GM19438 (cell line): ENCODE measurements around the gene SUGCT.
A peak's percentile ranks its signal among the peaks of the same experiment; 100 is the strongest.
"Not testable (repeated sequence)": the region's sequence is repeated elsewhere in the genome, so short reads cannot be mapped to it uniquely, and the experiment has no call there.

ENCODE experiments used
- ATAC-seq: cut with Tn5 transposase; IDR thresholded peaks from one replicate; pipeline ENCODE4 v1.9.1; 2021; ENCODE audit warnings: low read depth; ENCODE audit not compliant: unreplicated experiment

Gene SUGCT

GRCh38 chr7:40644454-40645188, 509.8 kb downstream of the SUGCT start:
- ATAC-seq, result no peak

DNA sequence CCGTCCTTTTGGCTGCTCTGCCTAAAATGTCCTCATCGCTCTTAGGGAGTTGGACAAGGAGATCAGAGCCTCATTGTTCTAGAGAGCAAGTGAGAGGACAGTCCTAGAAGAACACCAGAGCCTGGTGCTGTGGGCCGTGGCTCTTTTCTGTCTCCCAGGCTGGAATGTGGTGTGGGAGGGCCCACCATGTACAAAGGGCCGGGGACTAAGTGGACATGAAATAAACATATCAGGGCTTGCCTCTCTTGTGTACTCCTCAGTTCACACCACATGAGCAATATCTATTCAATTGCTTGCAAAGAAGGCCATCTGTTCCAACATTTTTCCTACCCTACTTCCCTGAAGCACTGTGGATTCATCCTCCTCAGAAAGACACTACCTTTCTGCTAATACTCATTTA, 510.4 kb downstream of the SUGCT start:
- no peak for ATAC-seq

DNA sequence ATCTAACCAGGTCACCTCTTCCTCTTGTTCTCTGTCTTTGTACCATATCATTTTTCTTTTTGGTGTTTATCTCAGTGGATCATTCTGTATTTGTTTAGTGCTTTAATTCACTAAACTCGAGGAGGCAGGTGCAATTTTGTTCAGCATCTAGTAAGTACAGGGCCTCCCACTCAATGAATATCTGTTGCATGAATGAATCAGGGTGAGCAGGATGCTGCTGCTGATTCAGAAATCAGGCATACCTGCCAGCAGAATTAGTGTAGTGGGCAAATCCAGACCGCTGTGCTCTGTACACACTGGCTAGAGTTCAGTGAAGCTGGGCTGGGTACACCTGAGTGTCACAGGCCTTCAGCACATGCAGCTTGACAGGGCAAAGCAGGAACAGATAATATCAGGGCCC, 511.9 kb downstream of the SUGCT start:
- ATAC-seq, result no peak

DNA sequence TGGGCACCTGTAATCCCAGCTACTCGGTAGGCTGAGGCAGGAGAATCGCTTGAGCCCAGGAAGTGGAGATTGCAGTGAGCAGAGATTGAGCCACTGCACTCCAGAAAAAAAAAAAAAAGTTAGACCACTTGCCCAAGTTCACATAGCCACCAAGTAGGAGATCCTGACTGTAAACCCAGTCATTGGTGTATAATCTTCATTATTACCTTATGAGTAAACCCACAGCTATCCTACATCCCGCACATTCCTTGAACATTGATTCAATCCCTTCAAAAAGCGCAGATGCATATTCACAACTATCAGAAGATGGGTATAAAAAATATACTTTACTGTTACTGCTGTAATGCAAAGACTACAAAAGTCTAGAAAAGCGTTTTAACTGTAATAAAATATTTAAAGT, 512.9 kb downstream of the SUGCT start:
- ATAC-seq, result no peak

DNA sequence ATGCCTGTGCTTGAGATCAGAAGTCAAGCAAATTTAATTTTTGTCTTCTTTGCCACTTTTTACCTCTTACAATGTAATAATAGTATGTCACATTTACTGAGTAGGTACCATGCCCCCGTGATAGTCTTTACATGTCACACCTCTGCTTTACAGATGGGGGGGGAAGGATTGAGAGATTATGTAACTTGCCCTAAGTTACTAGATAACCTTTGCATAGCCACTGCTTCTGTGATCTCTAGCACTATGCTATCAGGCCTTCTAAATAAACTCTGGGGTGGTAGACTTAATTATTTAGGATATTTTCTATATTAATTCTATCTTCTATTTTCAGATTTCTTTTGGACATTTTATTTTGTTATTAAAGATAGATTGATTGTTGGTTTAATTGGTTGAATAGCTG, 514.4 kb downstream of the SUGCT start:
- no peak for ATAC-seq

- not testable (repeated sequence) for ATAC-seq
Measured at GRCh38 chr7:40650903-40651302, 516.1 kb downstream of the SUGCT start.

GRCh38 chr7:40654171-40654570, 519.4 kb downstream of the SUGCT start:
- ATAC-seq, result no peak

DNA sequence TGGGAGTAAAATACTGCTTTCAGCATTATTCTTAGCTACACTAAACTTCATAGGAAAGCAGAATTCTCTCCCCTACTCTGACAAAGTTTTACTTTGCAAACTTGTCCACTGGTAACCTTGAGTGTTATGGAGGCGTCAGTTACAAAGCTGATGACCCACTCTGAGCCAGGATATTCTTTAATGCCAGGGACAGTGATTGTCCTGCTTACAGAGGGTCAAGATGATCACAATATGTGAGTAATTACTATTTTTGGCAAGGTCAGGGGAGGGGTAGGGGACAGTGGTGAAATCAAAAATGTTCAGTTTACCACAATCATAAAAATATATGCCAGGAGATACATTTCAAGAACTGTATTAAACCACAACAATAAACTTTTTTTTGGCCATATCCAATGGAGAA, 520.6 kb downstream of the SUGCT start:
- no peak for ATAC-seq

GRCh38 chr7:40656349-40656748, 521.5 kb downstream of the SUGCT start:
- no peak for ATAC-seq

DNA sequence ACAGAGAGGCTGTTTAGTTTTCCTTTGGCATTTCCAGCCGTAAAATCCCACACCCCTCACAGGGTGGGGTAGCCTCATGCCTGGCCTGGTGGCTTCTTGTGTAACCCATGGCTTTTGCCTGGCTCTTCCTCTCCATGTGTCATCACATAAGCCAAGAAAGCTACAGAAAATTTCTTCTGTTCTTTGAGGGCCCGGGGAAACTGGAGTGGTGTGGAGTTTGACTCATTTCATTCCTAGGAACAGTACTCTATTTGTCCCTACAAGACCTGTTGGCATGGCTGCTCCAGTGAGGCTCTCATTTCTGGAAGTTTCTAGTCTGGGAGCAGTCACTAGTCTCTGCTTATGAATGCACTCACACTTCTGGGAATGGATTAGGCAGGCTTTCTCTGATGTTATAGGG, 523.9 kb downstream of the SUGCT start:
- no peak for ATAC-seq

DNA sequence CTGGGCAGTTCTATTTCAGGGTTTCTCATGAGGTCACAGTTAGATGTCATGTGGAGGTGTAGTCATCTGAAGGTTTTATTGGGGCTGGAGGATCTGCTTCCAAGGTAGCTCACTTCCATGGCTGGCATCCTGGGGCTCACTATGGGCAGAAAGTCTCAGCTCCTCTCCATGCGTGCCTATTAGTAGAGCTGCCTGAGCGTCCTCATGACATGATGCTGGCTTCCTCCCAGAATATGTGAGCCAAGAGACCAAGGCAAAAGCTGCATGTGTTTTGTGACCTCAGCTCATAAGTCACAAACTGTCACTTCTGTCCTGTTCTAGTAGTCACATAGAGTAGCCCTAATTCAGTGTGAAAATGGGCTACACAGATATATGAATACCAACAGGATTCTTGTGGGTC, 524.4 kb downstream of the SUGCT start:
- ATAC-seq, result no peak

DNA sequence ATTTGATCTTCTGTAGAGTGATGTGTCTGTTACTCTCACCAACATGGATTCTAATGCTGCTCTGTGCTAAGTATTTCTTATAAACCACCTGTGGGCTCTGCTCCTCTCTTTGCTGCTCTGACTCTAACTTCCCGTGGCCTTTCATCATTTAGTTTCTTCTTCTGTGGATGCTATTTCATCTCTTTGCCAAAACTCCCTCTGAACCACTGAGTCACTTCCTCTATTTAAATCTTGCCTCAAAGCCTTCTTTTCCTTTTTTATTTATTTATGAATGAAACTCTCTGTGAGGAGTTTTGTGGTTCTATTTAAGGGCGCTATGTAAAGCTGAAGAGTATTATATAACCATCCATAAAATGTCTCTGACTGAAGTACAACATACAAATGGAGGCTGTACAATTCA, 538.5 kb downstream of the SUGCT start:
- no peak for ATAC-seq

DNA sequence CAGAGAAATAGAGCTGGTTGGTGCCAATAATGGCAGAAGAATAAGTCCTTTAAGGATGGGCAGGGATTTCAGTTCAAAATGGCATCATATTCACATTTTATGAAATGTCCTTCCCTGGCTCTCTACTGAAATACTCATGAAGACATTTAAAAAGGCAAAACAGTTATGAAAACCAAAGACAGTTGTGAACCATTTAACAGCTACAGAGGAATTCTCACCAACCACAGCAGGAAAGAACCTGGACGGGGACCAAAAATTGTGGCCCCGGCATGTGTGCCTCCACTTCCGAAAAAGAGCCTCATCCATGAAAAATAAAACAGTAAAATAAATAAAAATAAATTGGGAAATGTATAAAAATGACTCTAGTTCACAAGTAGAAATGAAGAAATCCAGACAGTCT, 539.5 kb downstream of the SUGCT start:
- ATAC-seq, result no peak

- ATAC-seq, result no peak
Measured at GRCh38 chr7:40675741-40676140, 540.9 kb downstream of the SUGCT start.

- ATAC-seq, result no peak
Measured at GRCh38 chr7:40676221-40676620, 541.4 kb downstream of the SUGCT start.

GRCh38 chr7:40680657-40681056, 545.9 kb downstream of the SUGCT start:
- ATAC-seq, result peak; percentile 93

- ATAC-seq, result no peak
Measured at GRCh38 chr7:40682696-40683095, 547.9 kb downstream of the SUGCT start.

GRCh38 chr7:40694026-40694809, 559.4 kb downstream of the SUGCT start:
- ATAC-seq, result no peak

- ATAC-seq, result no peak
Measured at GRCh38 chr7:40694991-40695390, 560.2 kb downstream of the SUGCT start.

GRCh38 chr7:40697653-40698052, 562.8 kb downstream of the SUGCT start:
- ATAC-seq, result no peak

DNA sequence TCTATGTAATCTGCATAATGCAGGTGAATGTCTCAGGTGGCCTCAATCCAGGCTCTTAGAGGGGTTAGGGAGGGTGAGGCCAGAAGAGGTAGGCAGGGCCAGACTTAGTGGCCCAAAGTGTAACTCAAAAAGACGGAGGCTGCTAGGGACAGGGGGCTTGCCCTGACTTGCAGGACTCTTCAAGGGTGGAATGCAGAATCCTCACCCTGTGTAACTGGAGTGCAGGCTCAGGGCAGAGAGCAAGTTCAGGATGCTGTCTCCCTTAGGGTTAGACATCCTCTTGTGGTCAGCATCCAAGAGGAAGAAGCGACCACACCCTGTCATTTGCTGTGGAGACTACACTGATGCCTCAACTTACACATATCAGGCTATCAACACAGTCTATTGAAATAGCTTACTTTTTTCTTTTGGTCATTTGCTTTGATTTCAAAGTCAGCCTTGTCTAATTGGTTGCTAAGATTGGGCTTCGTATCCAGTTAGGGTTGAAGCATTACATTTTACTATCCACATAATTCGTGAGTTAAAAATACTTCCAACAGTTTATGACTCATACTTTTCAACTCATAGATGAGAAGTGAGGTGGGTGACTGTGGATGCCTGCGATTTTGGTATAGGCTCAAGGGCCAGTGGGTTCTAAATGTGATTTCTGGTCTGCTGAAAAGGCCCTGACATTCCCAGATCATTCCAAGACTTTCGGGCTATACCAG, 563.6 kb downstream of the SUGCT start:
- ATAC-seq, result no peak

DNA sequence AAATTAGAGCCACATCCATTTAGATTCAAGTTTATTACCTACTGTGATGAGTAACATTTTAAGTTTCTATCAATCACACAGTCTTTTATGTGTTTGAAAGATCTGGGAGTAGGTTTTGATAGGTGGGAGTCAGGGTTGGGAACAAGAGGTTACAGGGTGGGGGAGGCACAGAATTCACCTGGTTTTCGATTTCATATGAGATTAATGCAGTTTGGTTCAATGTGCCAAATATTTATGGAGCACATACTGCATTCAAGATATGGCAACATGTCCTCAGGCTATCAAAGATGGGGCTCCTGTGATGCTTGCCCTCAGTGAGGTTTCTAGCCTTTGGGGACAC, 564.1 kb downstream of the SUGCT start:
- ATAC-seq, result no peak
